ENCODE results near the gene CACNG7. TPM values are rescaled to one million over a fixed set of nuclear protein-coding genes. Genes with fewer than 3 reads are reported as not detected.
A peak's percentile ranks its signal among the peaks of the same experiment; 100 is the strongest.

Gene CACNG7
- total RNA-seq, 1 experiment from 2014 or later, result not detected

- Mint-ChIP-seq H3K4me1 (ENCODE audit: low read depth, unreplicated experiment) (peaks cover 38% of the 10 kb centered on the region), H3K4me3 (ENCODE audit: unreplicated experiment) (peak within 1 kb of the TSS; percentile 97), H3K27me3 (ENCODE audit: insufficient read depth, unreplicated experiment) (no peaks in the 10 kb centered on the region), H3K36me3 (ENCODE audit: insufficient read depth, unreplicated experiment) (peaks cover 61% of the 10 kb centered on the region), H3K27ac (ENCODE audit: unreplicated experiment) (peak within 1 kb of the TSS; percentile 100), H3K9me3 (ENCODE audit: unreplicated experiment) (no peaks in the 10 kb centered on the region)
- H3K4me3 ChIP-seq (ENCODE audit: low read depth, low read length), result peak within 1 kb of the TSS; percentile 99
- peaks cover 37% of the 10 kb centered on the region for H3K4me1 ChIP-seq
- CTCF ChIA-PET, result interaction anchor here (1.0 to 2.8 kb wide), 6 partner anchors 12 to 163 kb away, joined by 3 to 29 read pairs (median 8); partner anchors contain the start of gene PRKCG
- intact Hi-C loops (cut with micrococcal nuclease; ENCODE audit: unreplicated experiment), result loop anchor here (5.0 kb wide), 1 partner anchor 270 kb away; the partner anchor contains the start of gene CNOT3
- TSS peak; percentile 75 for BruUV-seq (replicated peaks)
- peak; percentile 99 for DNase-seq
- H3K27me3 ChIP-seq (replicated peaks; ENCODE audit: control insufficient read depth, insufficient read depth, low read length), result no peaks in the 10 kb centered on the region
- no peak for TF ChIP-seq CTCF (IDR thresholded peaks at IDR 0.05; ENCODE audit: insufficient read depth in 1 of 2, low read depth in 1 of 2, low read length in 1 of 2, severe bottlenecking in 1 of 2, unreplicated experiment in 1 of 2)
- POLR2A ChIA-PET, result interaction anchor here (0.6 to 2.4 kb wide), 15 partner anchors 8 to 322 kb away, joined by 3 to 37 read pairs (median 4); partner anchors contain the start of genes CACNG6, CNOT3, MBOAT7 and PRKCG
- no peaks in the 10 kb centered on the region for H3K9me3 ChIP-seq
- no peaks in the 10 kb centered on the region; the same call in 1 of the 2 replicates for H3K36me3 ChIP-seq (ENCODE audit: control insufficient read depth, insufficient read depth, low read length)
Observed at GRCh38 chr19:53867225-53868090, 41.6 kb upstream of the CACNG7 start, which contains the start of gene MYADM. TSS of gene MYADM (plus strand) at chr19:53867883. CDS start at chr19:53873530, 5,647 bp downstream.

GRCh38 chr19:53868091-53868891 lies 40.8 kb upstream of the CACNG7 start:
- Mint-ChIP-seq H3K9me3 (ENCODE audit: unreplicated experiment) (no peaks in the 10 kb centered on the region), H3K4me1 (ENCODE audit: low read depth, unreplicated experiment) (peaks cover 38% of the 10 kb centered on the region), H3K4me3 (ENCODE audit: unreplicated experiment) (peak overlapping the region; percentile 97), H3K27me3 (ENCODE audit: insufficient read depth, unreplicated experiment) (no peaks in the 10 kb centered on the region), H3K27ac (ENCODE audit: unreplicated experiment) (peak overlapping the region; percentile 100), H3K36me3 (ENCODE audit: insufficient read depth, unreplicated experiment) (peaks cover 70% of the 10 kb centered on the region)
- BruUV-seq (replicated peaks), result TSS peak; percentile 52
- ChIA-PET POLR2A (interaction anchor here (0.6 to 2.4 kb wide), 14 partner anchors 8 to 322 kb away, joined by 3 to 37 read pairs (median 4); partner anchors contain the start of genes CNOT3, MBOAT7 and PRKCG), CTCF (interaction anchor here (0.9 to 2.8 kb wide), 6 partner anchors 11 to 162 kb away, joined by 3 to 29 read pairs (median 8); partner anchors contain the start of gene PRKCG)
- Histone ChIP-seq H3K36me3 (ENCODE audit: control insufficient read depth, insufficient read depth, low read length) (no peaks in the 10 kb centered on the region; the same call in 1 of the 2 replicates), H3K4me3 (ENCODE audit: low read depth, low read length) (peak overlapping the region; percentile 99), H3K9me3 (no peaks in the 10 kb centered on the region), H3K4me1 (peaks cover 37% of the 10 kb centered on the region), H3K27me3 (replicated peaks; ENCODE audit: control insufficient read depth, insufficient read depth, low read length) (no peaks in the 10 kb centered on the region)
- intact Hi-C loops (cut with micrococcal nuclease; ENCODE audit: unreplicated experiment), result loop anchor here (5.0 kb wide), 1 partner anchor 269 kb away; the partner anchor contains the start of gene CNOT3
- no peak for TF ChIP-seq CTCF (IDR thresholded peaks at IDR 0.05; ENCODE audit: insufficient read depth in 1 of 2, low read depth in 1 of 2, low read length in 1 of 2, severe bottlenecking in 1 of 2, unreplicated experiment in 1 of 2)
- peak; percentile 78 to 86 for DNase-seq

Data from Caco-2 (cell line).